WI38 (cell line): Measurements from ENCODE around the gene DUSP7.

ENCODE experiments used
- H3K4me3 ChIP-seq: 2 replicates; pipeline ENCODE4 v1.5.1; 2011; ENCODE audit warnings: low read depth, mild to moderate bottlenecking, control low read depth, low read length
- TF ChIP-seq, protein P1 (sequence below): IDR thresholded peaks from 2 replicates; pipeline ENCODE4 v1.5.1; 2012; ENCODE audit warnings: low read depth, mild to moderate bottlenecking, control low read depth, low read length

The DUSP7 gene

DNA sequence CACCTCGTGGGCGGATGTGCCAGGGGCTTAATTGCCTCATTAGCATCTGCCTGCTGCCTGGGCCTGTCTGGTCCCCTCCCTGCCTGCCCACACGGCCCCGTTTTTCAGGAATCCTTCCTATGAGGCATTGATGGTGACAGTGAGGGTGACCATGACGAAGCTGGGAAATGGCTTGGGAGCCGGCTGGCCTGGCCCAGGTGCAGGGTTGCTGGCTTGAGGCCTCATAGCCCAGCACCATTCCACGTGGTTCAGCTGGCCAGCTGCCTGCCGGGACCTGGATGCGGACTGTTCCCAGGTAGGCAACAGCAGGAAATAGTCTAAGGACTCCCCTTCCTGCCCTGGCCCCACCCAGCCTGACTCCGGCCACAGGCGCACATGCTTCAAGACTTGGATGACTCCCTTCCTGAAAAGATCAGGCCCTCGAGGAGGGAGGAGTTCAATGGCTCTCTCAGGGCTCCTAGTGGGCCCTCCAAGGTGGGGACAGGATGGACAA is 8.9 kb upstream of the DUSP7 start:
- TF ChIP-seq, protein P1, sequence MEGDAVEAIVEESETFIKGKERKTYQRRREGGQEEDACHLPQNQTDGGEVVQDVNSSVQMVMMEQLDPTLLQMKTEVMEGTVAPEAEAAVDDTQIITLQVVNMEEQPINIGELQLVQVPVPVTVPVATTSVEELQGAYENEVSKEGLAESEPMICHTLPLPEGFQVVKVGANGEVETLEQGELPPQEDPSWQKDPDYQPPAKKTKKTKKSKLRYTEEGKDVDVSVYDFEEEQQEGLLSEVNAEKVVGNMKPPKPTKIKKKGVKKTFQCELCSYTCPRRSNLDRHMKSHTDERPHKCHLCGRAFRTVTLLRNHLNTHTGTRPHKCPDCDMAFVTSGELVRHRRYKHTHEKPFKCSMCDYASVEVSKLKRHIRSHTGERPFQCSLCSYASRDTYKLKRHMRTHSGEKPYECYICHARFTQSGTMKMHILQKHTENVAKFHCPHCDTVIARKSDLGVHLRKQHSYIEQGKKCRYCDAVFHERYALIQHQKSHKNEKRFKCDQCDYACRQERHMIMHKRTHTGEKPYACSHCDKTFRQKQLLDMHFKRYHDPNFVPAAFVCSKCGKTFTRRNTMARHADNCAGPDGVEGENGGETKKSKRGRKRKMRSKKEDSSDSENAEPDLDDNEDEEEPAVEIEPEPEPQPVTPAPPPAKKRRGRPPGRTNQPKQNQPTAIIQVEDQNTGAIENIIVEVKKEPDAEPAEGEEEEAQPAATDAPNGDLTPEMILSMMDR, result no peak
- H3K4me3 ChIP-seq, result no peak overlapping the region

DNA sequence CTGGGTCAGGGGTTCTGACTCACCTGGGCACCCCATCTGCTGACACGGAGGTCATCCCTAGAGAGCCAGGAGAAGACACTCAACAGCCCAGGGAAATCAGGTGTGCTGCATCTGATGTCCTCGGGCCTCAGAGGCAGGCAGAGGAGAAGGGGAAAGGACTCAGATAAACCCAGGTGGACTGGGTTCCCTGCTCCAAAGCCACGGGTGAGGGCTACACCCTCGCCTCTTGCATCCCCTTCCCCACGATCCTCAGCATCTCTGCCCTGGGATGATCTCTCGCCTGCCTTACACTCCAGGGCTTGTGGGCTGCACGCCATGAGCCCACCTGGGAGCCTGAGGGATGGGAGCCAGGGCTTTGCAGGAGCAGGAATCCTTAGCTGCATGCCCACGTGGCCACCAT is 8.2 kb upstream of the DUSP7 start:
- TF ChIP-seq, protein P1, result no peak
- no peak overlapping the region for H3K4me3 ChIP-seq

DNA sequence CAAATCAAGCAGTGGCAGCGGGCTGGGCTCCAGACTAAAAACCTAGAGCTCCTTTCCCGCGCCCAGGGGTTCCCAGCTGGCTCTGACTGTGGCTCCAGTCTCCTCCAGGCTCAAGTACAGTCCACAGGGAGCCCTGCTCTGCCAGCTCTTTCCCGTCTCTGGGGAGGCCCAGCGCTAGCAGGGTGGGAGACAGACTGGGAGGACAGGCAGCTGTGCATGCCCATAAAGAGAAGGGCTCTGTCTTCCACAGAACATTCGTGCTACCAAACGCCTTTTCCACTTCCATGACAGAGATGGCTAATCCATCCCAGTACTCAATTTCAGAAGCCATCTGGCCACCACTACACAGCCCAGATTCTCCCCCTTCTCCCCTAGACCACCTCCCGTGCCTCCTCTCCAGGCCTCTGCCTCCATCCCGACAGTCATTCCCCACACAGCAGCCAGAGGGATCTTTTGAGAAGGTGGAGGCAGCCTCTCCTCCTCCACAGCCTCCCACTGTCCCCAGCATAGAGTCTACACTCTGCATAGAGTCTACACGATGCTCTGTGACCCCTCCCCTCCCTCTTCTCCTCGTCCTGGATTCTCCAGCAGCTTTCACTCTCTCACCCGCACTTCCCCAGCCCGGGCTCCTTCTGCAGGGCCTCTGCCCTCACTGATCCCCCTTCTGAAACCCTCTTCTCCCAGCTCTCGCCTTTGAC is 6.8 kb upstream of the DUSP7 start:
- TF ChIP-seq, protein P1, result no peak
- no peak overlapping the region for H3K4me3 ChIP-seq

DNA sequence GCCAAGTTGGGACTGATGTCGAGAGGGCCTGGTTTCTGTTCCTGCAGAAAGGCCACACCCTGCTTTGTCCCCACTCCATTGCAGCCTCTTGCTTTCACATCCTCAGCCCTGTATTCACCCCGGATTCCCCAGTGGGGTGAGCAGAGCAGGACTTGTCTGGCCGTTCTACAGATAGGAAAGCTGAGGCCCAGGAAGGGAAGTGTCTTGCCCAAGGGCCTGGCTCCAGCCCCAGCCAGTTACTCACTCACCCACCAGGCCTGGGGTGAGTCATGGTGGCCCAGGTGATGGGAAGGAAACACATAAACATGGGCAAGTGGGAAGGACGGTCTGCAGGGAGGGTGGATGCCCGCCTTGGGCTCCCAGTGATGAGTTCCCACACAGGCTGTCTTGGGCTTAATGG is 6.1 kb upstream of the DUSP7 start:
- H3K4me3 ChIP-seq, result no peak overlapping the region
- TF ChIP-seq, protein P1, result no peak

- TF ChIP-seq, protein P1, result no peak
- no peak overlapping the region for H3K4me3 ChIP-seq
Measured at GRCh38 chr3:52061121-52061910, 4.9 kb upstream of the DUSP7 start.

- H3K4me3 ChIP-seq, result no peak overlapping the region
- TF ChIP-seq, protein P1, result no peak
Measured at GRCh38 chr3:52059781-52060180, 3.4 kb upstream of the DUSP7 start.
